GM21528 (cell line): ENCODE data around the gene PDCD6IP.
"Not testable (repeated sequence)": the region's sequence is repeated elsewhere in the genome, so short reads cannot be mapped to it uniquely, and the experiment has no call there.

Source experiments
- ATAC-seq: cut with Tn5 transposase; IDR thresholded peaks from one replicate; pipeline ENCODE4 v1.9.1; 2021; ENCODE audit warnings: mild to moderate bottlenecking, moderate library complexity; ENCODE audit not compliant: unreplicated experiment, low FRiP score

PDCD6IP gene

DNA sequence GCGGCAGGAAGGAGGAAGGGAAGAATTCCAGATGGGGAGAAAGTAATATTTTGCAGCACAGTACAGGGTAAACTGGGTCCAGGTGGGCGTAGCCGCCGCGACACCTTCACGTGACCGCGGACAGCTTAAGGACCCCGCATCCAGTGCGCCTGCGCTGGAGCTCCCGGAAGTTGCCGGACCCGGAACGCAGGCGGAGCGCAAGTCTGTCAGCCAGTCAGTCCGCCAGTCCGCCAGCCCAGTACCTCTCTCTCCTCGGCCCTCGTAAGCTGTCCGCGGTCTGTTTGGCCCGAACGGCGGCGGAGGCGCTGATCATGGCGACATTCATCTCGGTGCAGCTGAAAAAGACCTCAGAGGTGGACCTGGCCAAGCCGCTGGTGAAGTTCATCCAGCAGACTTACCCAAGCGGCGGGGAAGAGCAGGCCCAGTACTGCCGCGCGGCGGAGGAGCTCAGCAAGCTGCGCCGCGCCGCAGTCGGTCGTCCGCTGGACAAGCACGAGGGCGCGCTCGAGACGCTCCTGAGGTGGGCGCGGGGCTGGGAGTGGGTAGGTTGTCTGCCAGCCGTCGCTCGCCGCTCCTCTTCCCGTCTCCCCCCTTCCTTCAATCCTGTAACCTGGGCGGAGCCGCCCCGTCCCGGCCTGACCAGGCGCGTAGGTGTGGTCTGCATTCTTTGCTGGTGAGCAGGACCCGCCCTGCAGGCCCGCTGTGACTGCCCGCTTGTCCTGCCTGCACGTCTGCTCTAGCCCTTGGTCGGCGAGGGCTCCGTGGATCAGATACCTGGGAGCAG lies at the start of gene PDCD6IP:
PDCD6IP (plus strand) TSS at position 213 of the 784 bp plus-strand sequence; CDS start at position 312, 99 bp downstream.
- ATAC-seq: peak; percentile 88

- ATAC-seq: no peak
These were observed 48.8 kb upstream of the PDCD6IP start for GRCh38 chr3:33749546-33750210.

DNA sequence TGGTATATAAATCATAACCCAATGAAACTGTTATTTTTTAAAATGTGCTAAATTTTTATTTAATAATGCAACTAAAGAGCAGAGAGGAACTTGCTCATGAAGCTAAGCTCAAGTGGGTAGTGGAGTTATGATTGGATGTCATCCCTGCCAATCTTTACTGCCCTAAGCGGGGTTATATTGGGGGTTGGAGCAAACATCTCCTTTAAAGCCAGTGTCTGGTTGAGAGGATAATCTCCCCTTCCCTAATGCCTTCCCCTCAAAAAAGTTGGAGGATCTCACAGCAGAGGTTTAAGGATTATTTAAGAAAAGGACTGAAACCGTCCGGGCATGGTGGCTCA lies 48.2 kb upstream of the PDCD6IP start:
- ATAC-seq: no peak

DNA sequence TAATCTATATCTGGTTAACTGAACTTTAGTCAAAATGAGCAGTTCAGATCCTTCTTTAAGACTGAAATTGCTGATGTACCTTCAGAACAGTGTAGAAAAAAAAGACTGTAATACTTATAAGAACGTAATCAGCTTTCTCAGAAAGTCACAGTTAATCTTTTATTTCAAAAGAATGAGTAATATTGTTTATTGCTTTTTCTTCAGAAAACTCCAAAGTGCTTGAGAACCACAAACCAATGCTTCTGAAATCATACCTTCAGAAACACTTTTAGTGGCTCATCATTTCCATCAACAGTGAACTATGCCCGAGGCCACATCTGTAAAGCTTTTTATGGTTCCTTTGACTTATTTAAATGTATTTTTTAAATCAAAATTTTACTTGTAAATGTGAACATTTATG lies 47.1 kb upstream of the PDCD6IP start:
- ATAC-seq: no peak

DNA sequence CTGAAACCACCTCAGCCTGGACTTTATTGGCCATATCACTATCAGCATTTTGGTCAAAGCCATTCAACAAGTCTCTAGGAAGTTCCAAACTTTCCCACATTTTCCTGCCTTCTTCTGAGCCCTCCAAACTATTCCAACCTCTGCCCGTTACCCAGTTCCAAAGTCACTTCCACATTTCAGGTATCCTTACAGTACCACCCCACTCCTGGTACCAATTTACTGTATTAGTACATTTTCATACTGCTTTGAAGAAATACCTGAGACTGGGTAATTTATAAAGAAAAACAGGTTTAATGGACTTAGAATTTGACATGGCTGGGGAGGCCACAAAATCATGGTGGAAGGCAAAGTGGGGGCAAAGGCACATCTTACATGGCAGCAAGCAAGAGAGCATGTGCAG lies 44.0 kb upstream of the PDCD6IP start:
- not testable (repeated sequence) for ATAC-seq

- no peak for ATAC-seq
These were observed 40.1 kb upstream of the PDCD6IP start for GRCh38 chr3:33758281-33758680.

DNA sequence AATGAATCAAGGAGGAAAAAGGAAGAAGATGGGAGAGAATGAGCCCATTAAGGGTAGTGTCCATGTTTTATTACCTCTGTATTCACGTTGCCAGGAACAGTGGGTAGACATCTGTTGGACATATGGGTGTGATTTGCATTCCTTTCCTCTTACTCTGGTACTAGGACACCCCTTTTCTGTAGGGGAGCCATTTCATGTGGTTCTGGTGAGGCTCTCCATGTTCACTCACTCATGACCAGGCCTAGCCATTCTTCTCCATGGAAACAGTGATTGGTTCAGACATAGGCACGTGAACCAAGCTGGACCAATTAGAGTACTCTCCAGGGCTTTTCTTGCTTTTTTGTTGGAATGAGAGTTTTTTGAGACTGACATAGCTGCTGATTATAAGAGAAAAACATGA lies 39.6 kb upstream of the PDCD6IP start:
- ATAC-seq: no peak

GRCh38 chr3:33768578-33769330 lies 29.7 kb upstream of the PDCD6IP start:
- ATAC-seq: no peak

DNA sequence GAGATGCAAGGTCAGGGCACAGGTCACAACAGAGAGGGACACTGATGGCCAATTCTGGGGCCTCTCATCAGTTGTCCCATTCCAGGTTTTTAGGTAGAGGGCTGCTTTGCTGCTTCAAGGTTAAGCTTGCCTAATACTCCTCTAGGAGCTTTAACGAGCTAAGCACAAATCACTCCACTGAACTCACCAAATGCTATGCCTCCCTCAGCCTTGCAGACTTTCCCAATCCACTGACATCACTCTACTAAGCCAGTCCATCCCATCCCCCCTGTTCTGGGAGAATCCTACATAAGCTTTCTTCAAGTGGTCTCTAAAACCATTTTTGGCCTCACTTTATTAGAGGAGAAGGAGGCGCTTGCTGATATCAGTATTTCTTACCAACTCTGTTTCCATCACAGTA lies 24.8 kb upstream of the PDCD6IP start:
- ATAC-seq: no peak

DNA sequence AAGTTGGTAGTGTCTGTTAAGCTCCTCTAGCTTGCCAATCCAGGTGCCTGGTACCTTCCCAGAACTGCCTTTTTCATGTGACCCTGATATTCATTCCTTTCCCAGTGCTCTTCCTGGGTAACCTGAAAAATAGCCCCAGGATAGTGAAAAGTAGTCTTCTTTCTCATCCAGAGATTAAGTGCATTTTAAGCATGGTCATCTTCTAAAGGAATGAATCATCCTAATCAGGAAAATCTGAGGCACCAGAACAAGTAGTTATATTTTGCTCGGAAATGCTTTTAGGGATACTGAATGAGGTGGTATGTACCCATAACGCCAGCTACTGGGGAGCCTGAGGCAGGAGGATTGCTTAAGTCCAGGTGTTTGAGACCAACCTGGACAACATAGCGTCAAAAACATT lies 23.1 kb upstream of the PDCD6IP start:
- ATAC-seq: no peak

DNA sequence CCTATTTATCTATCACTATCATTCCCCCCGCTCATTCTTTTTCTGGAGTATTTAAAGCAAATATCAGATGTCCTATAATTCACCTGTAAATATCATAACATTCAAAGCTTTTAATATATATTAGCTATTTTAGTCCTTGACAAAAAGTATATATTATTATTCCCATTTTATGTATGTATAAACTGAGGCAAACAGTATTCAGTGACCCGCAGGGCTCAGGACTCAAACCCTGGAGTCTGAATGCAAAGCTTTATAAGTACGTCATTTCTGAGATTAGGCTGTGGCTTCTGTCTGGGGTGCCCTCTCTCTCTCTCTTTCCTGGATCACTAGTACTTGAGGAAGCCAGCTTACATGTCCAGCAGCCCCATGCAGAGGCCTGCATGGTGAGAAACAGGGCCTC lies 20.4 kb upstream of the PDCD6IP start:
- no peak for ATAC-seq

- ATAC-seq: no peak
These were observed 18.7 kb upstream of the PDCD6IP start for GRCh38 chr3:33779751-33780150.

DNA sequence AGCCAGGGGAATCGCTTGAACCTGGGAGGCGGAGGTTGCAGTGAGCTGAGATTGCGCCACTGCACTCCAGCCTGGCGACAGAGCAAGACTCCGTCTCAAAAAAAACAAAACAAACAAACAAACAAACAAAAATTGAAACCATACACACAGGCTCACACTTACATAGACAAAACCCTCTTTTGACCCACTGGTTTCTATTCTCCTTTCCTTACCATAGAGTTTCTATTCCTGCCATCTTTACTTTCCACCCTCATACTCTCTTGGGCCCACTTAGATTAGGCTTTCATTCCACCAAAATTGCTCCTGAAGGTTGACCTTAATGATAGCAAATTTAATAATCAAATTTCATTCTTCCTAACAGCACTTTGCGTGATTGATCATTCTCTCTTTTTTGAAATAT lies 17.0 kb upstream of the PDCD6IP start:
- ATAC-seq: not testable (repeated sequence)

- ATAC-seq: peak; percentile 16
These were observed 11.7 kb upstream of the PDCD6IP start for GRCh38 chr3:33786565-33787327.

- ATAC-seq: peak; percentile 82
These were observed 11.0 kb upstream of the PDCD6IP start for GRCh38 chr3:33787328-33788009.

- ATAC-seq: no peak
These were observed 9.1 kb upstream of the PDCD6IP start for GRCh38 chr3:33789183-33789954.

DNA sequence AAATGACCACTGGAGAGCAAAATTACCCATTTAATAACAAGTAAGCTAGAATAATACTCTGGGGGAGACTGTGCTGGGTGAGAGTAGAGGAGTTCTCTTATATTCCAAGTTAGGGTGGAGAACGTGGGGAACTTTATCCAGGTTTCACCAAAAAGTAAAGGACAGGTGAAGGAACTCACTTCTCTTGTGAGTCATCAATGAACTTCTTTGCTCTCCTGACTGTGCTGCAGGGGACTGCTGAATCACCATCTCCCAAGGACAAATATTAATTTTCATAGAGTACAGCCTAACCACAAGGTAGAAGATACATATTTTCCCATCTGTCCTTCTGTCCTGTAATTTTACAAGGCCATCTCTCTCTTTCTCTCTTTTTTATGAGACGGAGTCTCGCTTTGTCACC lies 8.3 kb upstream of the PDCD6IP start:
- no peak for ATAC-seq

DNA sequence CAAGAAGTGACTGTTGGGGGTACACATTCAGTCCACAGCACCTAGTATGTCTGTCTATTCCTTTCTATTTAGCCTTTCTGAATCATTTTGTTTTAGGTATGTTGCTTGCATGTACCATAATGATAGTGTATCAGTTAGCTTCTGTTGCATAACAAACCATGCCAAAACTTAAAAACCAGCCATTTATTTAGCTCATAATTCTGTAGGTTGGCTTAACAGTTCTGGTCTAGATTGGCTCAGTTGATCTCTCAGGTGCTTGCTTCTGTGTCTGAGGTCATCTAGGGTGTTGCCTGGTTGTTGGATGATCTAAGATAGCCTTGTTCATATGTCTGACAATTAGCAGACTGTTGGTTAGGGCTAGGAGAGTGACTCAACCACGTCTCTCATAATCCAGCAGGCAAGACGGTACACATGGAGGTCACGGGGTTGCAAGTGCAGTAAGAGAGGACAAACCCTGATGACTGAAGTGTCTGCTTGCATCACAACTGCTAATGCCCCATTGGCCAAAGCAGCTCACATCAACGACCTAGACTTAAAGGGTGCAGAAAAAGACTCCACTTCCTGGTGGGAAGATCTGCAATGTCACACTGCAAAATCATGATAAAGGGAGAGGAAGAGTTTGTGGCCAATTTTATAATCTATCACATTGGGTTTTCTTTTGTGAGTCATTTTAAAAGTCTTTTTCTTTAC lies 6.8 kb upstream of the PDCD6IP start:
- ATAC-seq: no peak
